Common myeloid progenitor, CD34-positive (primary cell): ENCODE results near the gene GGA2.

Source experiments
- CTCF ChIA-PET: fragments of 350-600 bp; sonication (Branson Sonifier 250); formaldehyde crosslinking; loops from one replicate; lab custom pipeline; 2021; ENCODE audit warnings: antibody characterized with exemption; lab: Charles Lee
- POLR2A ChIA-PET: fragments of 350-600 bp; sonication (Branson Sonifier 250); formaldehyde crosslinking; loops from one replicate; lab custom pipeline; 2021; ENCODE audit warnings: antibody characterized with exemption; lab: Charles Lee
- DNase-seq, 3 donors: peaks; one replicate each; pipeline versions ENCODE4 v3.0.0 to v3.0.0-alpha.2; 2013
- H3K27ac ChIP-seq, 2 experiments: 1 replicate in 1 of 2; 2 replicates in 1 of 2; pipeline ENCODE4 v1.7.0; 2013; ENCODE audit warnings: inconsistent platforms in 2 of 2, low read length in 2 of 2, mild to moderate bottlenecking in 2 of 2, low read depth in 1 of 2, moderate library complexity in 1 of 2; ENCODE audit not compliant: severe bottlenecking in 2 of 2, insufficient read depth in 1 of 2, poor library complexity in 1 of 2
- H3K27me3 ChIP-seq, 5 experiments: replicated peaks in 2 of 5; 1 replicate in 3 of 5; 2 replicates in 2 of 5; pipeline versions ENCODE4 v1.6.1 to v1.7.0; 2013; ENCODE audit warnings: low read length in 4 of 5, mild to moderate bottlenecking in 2 of 5, moderate library complexity in 2 of 5, inconsistent platforms in 1 of 5; ENCODE audit not compliant: insufficient read depth in 5 of 5, control insufficient read depth in 4 of 5
- H3K36me3 ChIP-seq, 4 experiments: 1 replicate in 2 of 4; 2 replicates in 2 of 4; pipeline versions ENCODE4 v1.6.1 to v1.7.0; 2013; ENCODE audit warnings: low read length in 3 of 4, control low read depth in 1 of 4, mild to moderate bottlenecking in 1 of 4; ENCODE audit not compliant: control insufficient read depth in 4 of 4, insufficient read depth in 4 of 4
- H3K4me1 ChIP-seq, 4 experiments: 1 replicate in 3 of 4; 2 replicates in 1 of 4; pipeline versions ENCODE4 v1.6.1 to v1.7.1; 2013; ENCODE audit warnings: low read length in 3 of 4, mild to moderate bottlenecking in 3 of 4, control low read depth in 1 of 4, inconsistent platforms in 1 of 4, moderate library complexity in 1 of 4; ENCODE audit not compliant: control insufficient read depth in 4 of 4, insufficient read depth in 4 of 4; ENCODE audit errors: control extremely low read depth in 1 of 4
- H3K4me3 ChIP-seq, 7 experiments: 1 replicate in 4 of 7; 2 replicates in 3 of 7; pipeline versions ENCODE4 v1.5.1 to v1.7.0; 2013; ENCODE audit warnings: mild to moderate bottlenecking in 7 of 7, low read length in 6 of 7, moderate library complexity in 6 of 7, inconsistent platforms in 2 of 7, low read depth in 2 of 7, control low read depth in 1 of 7; ENCODE audit not compliant: insufficient read depth in 4 of 7, control insufficient read depth in 1 of 7; ENCODE audit errors: extremely low read depth in 1 of 7
- H3K9me3 ChIP-seq, 5 experiments: 1 replicate in 4 of 5; 2 replicates in 1 of 5; pipeline versions ENCODE4 v1.6.1 to v1.7.1; 2013; ENCODE audit warnings: low read length in 4 of 5, mild to moderate bottlenecking in 2 of 5, inconsistent platforms in 1 of 5, low read depth in 1 of 5, moderate library complexity in 1 of 5; ENCODE audit not compliant: control insufficient read depth in 4 of 5, insufficient read depth in 2 of 5; ENCODE audit errors: control extremely low read depth in 1 of 5
- WGBS: methylation state at CpG from one replicate; pipeline ENCODE4 v1.1.5; 2013; ENCODE audit not compliant: insufficient coverage; 5-methylcytosine and 5-hydroxymethylcytosine counted together

The GGA2 gene

DNA sequence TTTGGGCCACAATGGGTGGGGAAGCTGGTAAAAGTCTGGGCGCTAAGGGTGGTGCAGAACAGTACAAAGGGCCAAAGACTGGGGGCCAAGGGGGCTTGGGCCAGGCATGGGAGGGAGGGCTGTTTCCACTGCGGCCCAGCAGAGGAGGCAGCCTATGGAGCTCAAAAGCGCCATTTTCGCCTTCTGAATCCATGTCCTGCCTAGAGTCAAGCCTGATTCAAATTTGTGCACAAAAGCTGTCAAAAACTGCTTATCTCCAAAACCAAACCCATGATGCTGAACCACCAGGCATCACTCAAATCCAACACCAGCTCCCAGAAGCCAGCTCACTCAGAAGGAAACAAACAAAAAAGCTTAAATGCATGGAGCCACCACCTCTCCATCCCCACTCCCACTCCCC, 73.3 kb downstream of the GGA2 start:
- H3K9me3 ChIP-seq = no peaks in the 10 kb centered on the region
- no peak overlapping the region for H3K4me3 ChIP-seq
- ChIA-PET CTCF (interaction anchor here (1.0 to 5.3 kb wide), 3 partner anchors 12 to 120 kb away, joined by 3 to 71 read pairs (median 10); partner anchors contain the start of genes COG7, EARS2 and UBFD1), POLR2A (no interaction called here)
- peak in 2 of 3 donors; percentile 11 to 17 for DNase-seq
- 100% methylated on average over 4 of the region's 4 CpGs for WGBS
- H3K27me3 ChIP-seq = no peaks in the 10 kb centered on the region
- peaks cover 0 to 20% (median 10%) of the 10 kb centered on the region in 4 experiments for H3K4me1 ChIP-seq
- peaks cover 5 to 35% (median 31%) of the 10 kb centered on the region in 4 experiments for H3K36me3 ChIP-seq
- H3K27ac ChIP-seq = peak overlapping the region in 1 of 2 experiments; percentile 22

GRCh38 chr16:23435500-23435899, 74.8 kb downstream of the GGA2 start:
- Histone ChIP-seq H3K27ac (no peak overlapping the region), H3K4me3 (peak overlapping the region in 1 of 7 experiments; percentile 28), H3K27me3 (no peaks in the 10 kb centered on the region), H3K36me3 (peaks cover 7 to 34% (median 29%) of the 10 kb centered on the region in 4 experiments), H3K9me3 (no peaks in the 10 kb centered on the region), H3K4me1 (peaks cover 0 to 20% (median 10%) of the 10 kb centered on the region in 4 experiments)
- WGBS = 0% methylated on average over 1 of the region's 6 CpGs
- POLR2A ChIA-PET = no interaction called here
- DNase-seq = peak; percentile 72 to 83 (median 79)
- CTCF ChIA-PET = interaction anchor here (0.6 to 5.3 kb wide), 23 partner anchors 10 to 663 kb away, joined by 3 to 71 read pairs (median 4); partner anchors contain the start of genes COG7 and SCNN1G

- CTCF ChIA-PET = interaction anchor here (0.7 to 5.3 kb wide), 23 partner anchors 9 to 1102 kb away, joined by 3 to 71 read pairs (median 4); partner anchors contain the start of gene COG7
- POLR2A ChIA-PET = no interaction called here
- no peak overlapping the region for H3K4me3 ChIP-seq
- peak; percentile 75 to 88 (median 81) for DNase-seq
- peaks cover 0 to 20% (median 10%) of the 10 kb centered on the region in 4 experiments for H3K4me1 ChIP-seq
- 58% methylated on average over 2 of the region's 6 CpGs for WGBS
- H3K36me3 ChIP-seq = peaks cover 13 to 39% (median 30%) of the 10 kb centered on the region in 4 experiments
- no peaks in the 10 kb centered on the region for H3K9me3 ChIP-seq
- no peak overlapping the region for H3K27ac ChIP-seq
- H3K27me3 ChIP-seq = no peaks in the 10 kb centered on the region
Measured at GRCh38 chr16:23434380-23434779, 75.9 kb downstream of the GGA2 start.

- H3K9me3 ChIP-seq = no peaks in the 10 kb centered on the region
- peaks cover 14 to 43% (median 30%) of the 10 kb centered on the region in 4 experiments for H3K36me3 ChIP-seq
- H3K4me1 ChIP-seq = peaks cover 0 to 20% (median 10%) of the 10 kb centered on the region in 4 experiments
- CTCF ChIA-PET = interaction anchor here (0.7 to 5.3 kb wide), 14 partner anchors 8 to 1103 kb away, joined by 3 to 71 read pairs (median 4); partner anchors contain the start of gene COG7
- H3K27me3 ChIP-seq = no peaks in the 10 kb centered on the region
- POLR2A ChIA-PET = no interaction called here
- WGBS = 95% methylated on average over 16 of the region's 16 CpGs
- H3K4me3 ChIP-seq = no peak overlapping the region
- no peak overlapping the region for H3K27ac ChIP-seq
- no peak for DNase-seq
Measured at GRCh38 chr16:23433261-23433920, 76.9 kb downstream of the GGA2 start.

GRCh38 chr16:23432176-23433128, 77.8 kb downstream of the GGA2 start:
- Histone ChIP-seq H3K27me3 (no peaks in the 10 kb centered on the region), H3K36me3 (peaks cover 14 to 44% (median 31%) of the 10 kb centered on the region in 4 experiments), H3K4me3 (no peak overlapping the region), H3K27ac (no peak overlapping the region), H3K4me1 (peaks cover 0 to 20% (median 10%) of the 10 kb centered on the region in 4 experiments), H3K9me3 (no peaks in the 10 kb centered on the region)
- ChIA-PET CTCF (interaction anchor here (1.8 to 5.3 kb wide), 3 partner anchors 17 to 533 kb away, joined by 7 to 71 read pairs (median 10); partner anchors contain the start of gene COG7), POLR2A (no interaction called here)
- 100% methylated on average over 1 of the region's 10 CpGs for WGBS
- DNase-seq = no peak

DNA sequence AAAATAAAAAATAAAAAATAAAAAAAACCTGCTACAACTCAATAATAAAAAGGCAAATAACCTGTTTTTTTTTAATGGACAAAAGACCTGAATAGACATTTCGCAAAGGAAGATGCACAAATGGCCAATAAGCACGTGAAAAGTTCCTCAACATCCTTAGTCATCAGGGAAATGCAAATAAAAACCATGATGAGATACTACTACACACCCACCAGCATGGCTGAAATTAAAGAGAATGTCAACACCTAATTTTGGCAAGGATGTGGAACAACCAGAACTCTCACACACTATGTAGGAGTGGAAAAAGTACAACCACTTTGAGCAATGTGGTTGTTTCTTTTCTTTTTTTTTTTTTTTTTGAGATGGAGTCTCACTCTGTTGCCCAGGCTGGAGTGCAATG, 81.9 kb downstream of the GGA2 start:
- ChIA-PET POLR2A (no interaction called here), CTCF (no interaction called here)
- Histone ChIP-seq H3K27me3 (no peaks in the 10 kb centered on the region), H3K36me3 (peaks cover 14 to 55% (median 34%) of the 10 kb centered on the region in 4 experiments), H3K27ac (no peak overlapping the region), H3K9me3 (no peaks in the 10 kb centered on the region), H3K4me1 (no peaks in the 10 kb centered on the region), H3K4me3 (no peak overlapping the region)
- DNase-seq = no peak
- no CpG with 5 or more reads among the region's 2 CpGs for WGBS
